ENCODE measurements around the gene GCSH.

DNA sequence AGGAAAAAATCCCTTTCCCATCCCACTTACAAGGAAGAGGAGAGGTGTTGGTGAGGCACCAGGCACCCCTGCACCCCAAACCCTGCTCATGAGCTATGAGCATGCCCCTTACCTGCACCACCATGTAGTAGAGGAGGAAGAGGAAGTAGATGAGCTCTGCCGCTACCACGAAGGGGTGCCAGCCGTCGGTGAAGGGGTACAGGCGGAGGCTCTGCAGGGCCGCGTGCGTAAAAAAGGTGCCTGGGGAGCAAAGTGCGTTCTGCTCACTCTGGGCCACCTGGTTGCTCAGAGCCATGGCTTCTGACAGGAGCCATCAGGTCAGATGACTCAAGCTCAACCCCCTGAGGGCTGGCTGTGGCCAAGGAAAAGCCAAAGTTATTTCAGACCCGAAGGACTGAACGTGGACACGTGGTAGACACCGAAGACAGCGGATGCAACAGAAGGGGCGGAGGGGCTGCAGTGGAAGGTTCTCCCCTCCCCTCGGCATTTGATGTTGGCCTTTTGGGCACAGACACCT is 25.3 kb upstream of the GCSH start:
- no peak for TF ChIP-seq CTCF (IDR thresholded peaks at IDR 0.05)
- no peak for TF ChIP-seq POLR2AphosphoS5 (IDR thresholded peaks at IDR 0.05)
- TF ChIP-seq POLR2A (IDR thresholded peaks at IDR 0.05; ENCODE audit: low read depth), result no peak
- TF ChIP-seq EP300 (IDR thresholded peaks at IDR 0.05), result no peak

Data from esophagus muscularis mucosa (tissue), 4 donors.